Erythroblast (primary cell): ENCODE data around the gene JAZF1.

Experiments
- DNase-seq, 2 experiments: peaks; one replicate each; lab custom pipeline; 2025; lab: John Stamatoyannopoulos, UW
- GATA1 ChIP-seq: IDR thresholded peaks from 2 replicates; pipeline ENCODE4 v1.6.1; 2011; ENCODE audit warnings: low read depth, mild to moderate bottlenecking, control low read depth, low read length, moderate library complexity
- POLR2A ChIP-seq: IDR thresholded peaks from 2 replicates; pipeline ENCODE4 v1.6.1; 2011; ENCODE audit warnings: mild to moderate bottlenecking, low read length

The JAZF1 gene

DNA sequence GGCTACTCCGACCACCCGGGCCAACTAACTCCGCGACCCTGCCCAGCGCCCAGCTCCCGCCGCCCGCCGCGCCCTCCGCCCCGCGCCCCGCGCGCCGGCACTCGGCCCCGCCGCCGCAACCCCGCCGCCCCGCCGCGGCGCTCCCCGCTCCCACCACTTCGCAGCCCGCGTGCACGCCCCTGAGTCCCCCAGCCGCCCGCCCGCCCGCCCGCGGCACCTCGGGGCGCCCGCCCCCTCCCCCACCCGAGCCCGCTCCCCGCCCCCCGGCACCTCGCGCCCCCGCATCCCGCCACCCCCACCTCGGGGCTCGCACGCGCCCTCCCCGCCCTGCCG lies 598 bp downstream of the JAZF1 start:
- DNase-seq = peak in 1 of 2 experiments; percentile 65
- TF ChIP-seq GATA1 (no peak), POLR2A (no peak)

DNA sequence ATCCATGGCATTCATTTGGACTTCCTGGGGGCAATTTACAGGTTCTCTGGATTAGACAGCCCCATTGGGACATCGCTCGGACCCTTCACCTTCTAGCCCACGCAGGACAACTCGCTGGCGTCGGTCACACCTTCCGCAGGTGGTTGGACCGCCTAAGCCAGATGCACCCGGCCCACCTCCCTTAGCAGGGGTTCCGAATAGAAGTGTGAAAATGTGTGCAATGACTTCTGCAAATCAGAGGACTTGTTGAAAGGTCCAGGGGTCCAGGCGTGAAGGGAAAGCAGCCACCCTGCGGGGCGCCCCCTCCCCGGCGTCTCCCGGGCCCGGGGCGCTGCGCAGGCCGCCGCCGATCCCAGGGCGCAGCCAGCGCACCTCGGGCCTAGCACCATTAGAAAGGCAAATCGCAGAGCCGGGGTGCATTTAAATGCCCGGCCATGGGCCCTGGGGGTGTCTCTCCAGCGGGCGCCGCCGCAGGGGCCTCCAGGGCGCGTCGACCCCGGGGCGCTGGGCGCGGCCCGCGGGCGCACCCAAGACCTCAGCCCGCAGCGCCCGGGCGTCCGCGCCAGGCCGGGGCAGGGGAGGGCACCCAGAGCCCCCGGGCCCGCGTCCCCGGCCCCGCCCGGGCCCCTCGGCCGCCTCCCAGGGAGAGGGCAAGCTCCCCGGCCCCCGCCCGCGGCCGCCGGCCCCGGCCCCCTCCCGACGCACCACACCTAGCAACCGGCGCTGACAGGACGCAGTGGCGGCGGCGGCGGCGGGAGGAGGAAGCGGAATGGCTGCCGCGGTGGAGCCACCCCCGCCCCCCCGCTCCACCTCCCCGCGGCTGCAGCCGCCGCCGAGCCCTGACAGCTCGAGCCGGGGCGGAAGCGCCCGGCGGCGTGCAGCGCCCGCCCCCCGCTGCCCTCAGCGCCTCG lies 1.2 kb downstream of the JAZF1 start:
- DNase-seq = peak; percentile 81 to 88
- no peak for TF ChIP-seq GATA1
- TF ChIP-seq POLR2A = no peak

DNA sequence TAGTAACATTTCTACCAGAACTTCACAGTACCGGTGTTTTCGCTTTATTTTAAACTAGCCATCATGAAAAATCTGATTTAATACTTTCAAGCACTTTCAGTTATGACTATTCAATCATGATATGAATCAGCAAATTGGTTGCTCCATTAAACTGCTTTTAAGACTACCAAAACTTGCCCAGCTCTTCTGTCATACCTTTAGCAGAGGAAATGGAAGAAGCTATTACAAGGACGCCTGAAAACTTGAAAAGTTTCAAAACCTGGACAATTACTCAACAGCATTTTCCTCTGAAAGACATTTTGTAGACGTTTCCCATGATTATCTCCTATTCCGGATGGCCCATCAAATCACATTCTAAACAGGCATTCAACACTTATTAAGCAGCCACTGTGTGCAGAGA lies 2.0 kb downstream of the JAZF1 start:
- DNase-seq = peak in 1 of 2 experiments; percentile 31
- TF ChIP-seq GATA1 = no peak
- TF ChIP-seq POLR2A = no peak

DNA sequence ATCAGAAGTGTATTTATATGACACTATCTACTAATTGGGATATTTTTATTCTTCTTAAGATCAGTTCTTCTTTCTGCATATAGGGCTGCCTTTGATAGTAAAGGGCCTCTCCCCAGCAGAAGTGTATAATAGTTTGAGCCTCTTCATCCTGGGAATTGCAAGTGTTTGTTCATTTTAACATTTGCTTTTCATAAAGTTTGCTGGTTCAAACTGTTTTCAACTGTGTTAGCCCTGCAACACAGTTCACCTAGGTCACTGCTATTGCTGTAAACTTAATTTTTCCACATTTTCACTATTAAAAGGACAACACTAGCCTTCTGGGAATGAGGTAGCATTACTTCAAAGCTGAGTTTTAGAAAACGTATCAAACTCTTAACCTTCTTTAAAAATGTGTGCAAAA lies 2.8 kb downstream of the JAZF1 start:
- no peak for TF ChIP-seq POLR2A
- TF ChIP-seq GATA1 = no peak
- DNase-seq = no peak

DNA sequence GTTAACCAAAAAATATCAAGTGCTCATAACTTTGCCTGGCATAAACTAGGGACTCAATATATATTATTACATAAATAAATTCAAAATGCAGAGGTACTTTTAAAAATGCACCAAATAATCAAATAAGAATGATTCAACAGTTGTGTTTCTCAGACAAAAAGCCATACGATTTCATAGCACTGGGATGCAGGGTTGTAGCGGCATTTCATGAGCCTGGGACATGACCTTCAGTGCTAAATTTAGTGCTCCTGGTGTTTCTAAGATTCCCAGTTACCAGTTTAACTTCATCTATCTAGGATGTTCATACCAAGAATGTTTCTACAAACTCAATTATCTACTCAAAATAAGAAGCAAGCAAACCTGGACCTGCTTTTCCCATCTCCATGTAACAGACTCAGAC lies 4.0 kb downstream of the JAZF1 start:
- no peak for DNase-seq
- TF ChIP-seq GATA1 = no peak
- no peak for TF ChIP-seq POLR2A

DNA sequence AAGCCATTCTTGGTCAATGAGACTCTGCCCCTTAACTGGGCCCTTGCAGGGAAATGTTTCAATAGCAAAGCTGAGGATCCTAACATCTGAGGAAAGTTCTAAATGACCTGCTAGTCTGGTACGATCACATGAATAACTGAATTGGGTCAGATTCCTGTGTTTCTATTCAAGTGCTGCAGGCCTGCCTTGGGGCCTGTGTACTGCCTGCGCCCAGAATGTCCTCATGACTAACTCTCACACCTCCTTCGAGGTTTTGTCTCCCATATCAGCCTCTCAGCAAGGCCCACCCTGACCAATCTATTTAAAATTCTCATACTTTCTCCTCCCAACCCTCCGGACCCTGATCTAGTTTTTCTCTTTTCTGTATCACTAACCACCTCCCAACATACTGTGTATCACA lies 4.4 kb downstream of the JAZF1 start:
- no peak for TF ChIP-seq GATA1
- TF ChIP-seq POLR2A = no peak
- no peak for DNase-seq

DNA sequence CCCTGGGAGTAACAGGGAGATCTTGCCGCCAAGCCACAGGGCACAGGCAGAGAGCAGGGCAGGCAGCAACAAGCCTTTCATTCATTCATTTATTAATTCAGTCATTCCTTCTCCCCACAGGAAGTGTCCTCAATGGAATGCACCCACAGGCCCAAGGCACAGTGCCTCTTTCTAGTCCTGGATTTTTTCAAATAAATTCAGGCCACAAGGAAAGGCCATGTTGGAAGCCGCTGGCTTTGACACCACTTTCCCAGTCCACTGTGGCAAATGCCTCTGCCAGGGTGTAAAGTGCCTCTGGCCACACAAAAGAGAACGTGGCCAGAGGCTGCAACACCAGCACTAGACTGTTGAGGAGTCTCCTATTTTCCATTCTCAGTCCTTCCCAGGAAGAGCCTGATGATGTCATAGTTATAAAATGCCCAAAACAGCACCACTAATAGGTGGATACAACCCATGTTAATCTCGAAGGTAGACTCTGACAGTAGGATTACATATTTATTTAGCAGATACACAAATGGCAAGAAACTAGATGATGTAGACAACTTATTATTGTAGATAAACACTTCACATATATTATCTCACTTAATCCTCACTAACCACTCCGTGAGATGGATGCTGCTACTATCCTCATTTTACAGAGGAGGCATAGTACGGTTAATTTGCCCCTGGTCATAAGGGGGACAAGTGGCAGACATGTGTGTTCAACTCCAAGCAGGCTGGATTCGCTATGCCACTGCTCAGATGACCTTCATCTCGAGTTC lies 5.5 kb downstream of the JAZF1 start:
- DNase-seq = no peak
- no peak for TF ChIP-seq GATA1
- TF ChIP-seq POLR2A = no peak

DNA sequence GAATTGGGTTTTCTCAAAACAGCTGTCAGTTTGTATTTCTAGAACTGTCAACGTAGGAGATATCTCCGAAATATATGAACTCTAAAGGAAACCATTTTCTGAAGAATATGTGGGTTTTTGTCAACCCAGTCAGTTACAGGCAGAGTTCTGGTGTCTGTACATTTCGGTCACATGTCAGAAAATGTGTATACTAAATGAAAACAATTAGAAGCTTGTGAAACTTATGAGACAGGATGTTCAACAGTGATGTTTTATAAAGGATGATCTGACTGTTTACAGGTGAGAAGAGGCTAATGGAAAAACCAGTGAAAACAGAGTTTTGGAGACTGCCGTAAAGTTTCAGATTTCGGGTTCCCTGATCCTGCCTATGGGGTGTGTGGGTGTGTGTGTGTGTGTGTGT lies 6.2 kb downstream of the JAZF1 start:
- no peak for TF ChIP-seq GATA1
- TF ChIP-seq POLR2A = no peak

DNA sequence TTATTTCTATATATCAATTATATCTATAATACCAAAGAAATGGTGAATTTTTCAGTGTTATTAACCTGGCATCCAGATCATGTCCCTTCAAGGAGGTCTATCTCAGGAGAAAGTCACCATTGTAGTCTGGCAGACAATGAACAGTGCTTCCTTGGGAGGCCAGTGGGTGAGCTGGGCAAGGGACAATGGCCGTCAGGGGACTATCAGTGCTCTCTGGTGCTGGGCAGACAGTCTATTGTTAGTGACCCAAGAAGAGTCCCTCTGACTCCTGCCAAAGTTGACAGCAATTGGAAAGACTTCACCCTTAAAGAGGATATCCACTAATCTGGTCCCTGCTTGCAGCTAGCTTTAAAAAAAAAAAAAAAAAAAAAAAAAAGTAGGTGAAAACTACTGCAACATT lies 7.1 kb downstream of the JAZF1 start:
- TF ChIP-seq POLR2A (no peak), GATA1 (no peak)
- DNase-seq = no peak

More for the DNA sequence above, 6.2 kb downstream of the JAZF1 start:
- DNase-seq = no peak

DNA sequence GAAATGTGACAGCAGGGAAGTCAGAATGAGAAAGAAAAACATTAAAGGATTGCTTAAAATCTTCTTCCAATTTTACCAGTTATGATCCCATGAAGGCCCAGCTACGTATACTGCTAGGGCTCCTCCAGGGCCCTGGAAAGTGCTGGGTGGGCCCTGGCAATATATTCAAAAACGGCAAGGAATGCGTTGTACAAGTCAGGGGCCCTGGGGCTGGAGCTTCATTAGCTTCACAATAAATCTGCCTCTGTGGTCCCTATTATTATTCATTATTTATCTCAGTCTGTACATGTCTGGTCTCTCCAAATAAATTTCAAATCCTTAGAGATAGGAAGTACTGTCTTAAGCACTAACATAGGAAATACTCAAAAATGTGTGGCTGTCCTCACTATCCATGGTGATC lies 7.6 kb downstream of the JAZF1 start:
- TF ChIP-seq GATA1 = no peak
- TF ChIP-seq POLR2A = no peak
- DNase-seq = no peak

DNA sequence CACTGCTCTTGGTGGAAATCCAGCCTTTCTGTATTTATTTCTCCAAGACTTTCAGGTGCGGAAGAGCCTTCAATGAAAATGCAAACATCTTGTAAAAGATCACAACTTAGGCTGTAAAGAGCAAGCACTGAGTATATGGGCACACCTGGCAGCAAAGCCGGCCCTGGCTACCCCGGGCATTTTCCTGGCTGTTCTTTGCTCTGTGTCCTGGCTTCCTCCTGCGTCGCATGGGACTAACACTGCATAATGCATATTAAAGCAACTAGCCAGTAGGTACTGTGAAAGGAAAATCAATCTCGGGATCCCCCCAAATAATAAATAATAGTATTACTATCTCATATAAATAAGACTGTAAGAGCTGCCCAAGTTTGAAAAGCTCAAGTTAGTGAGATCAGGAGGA lies 9.9 kb downstream of the JAZF1 start:
- DNase-seq = no peak
- TF ChIP-seq POLR2A = no peak
- TF ChIP-seq GATA1 = no peak

DNA sequence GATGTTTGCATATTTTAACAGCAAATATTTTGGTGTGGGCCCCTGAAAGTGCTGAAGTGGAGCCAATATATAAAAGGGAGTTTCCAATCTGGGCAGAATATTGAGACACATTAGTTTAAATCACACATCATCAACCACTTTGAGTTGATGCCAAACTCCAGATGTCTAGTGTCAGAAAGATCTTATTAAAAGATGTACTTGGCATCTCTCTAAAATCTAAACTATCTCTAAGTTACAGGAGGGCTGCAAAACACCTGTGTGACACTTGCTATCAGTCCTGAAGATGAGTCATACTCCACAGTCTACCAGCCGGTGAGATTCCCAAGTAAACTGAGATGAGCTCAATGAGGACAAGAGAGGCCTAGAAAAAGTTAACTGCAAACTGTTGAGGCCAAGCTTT lies 11.4 kb downstream of the JAZF1 start:
- TF ChIP-seq POLR2A (no peak), GATA1 (no peak)
- DNase-seq = peak in 1 of 2 experiments; percentile 23

DNA sequence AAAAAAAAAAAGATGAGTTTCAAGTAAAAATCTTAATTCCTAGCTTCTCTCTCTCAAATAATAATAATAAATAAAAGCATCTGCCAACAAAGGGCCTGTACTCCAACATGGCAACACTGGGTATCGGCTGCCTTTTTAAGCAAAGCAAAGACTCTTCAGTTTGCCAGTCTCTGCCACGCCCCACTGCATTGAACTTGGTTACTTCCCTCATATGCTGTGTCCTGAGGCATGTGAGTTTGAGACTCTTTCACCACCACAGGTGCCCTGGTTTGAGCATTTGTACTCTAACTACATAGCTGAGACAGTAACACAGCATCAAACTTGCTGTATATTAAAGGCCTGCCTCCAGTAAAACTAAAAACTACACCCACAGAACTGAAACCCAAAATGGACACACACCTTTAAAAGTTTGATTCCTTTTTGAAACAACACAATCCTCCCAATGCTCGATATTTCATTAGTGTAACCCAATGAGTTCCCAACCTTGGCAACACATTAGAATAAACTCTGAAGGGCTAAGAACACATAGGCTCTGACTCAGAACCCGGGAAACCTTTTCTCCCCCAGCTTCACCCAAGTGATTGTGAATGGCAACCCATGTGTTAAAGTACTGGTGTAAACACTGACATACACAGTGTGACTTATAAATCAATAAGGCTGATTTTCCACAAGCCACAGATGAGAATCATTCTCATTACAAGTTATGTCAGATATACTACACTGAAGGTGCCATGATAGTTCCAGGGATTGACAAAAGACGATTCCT lies 12.0 kb downstream of the JAZF1 start:
- TF ChIP-seq POLR2A = no peak
- no peak for TF ChIP-seq GATA1
- no peak for DNase-seq

DNA sequence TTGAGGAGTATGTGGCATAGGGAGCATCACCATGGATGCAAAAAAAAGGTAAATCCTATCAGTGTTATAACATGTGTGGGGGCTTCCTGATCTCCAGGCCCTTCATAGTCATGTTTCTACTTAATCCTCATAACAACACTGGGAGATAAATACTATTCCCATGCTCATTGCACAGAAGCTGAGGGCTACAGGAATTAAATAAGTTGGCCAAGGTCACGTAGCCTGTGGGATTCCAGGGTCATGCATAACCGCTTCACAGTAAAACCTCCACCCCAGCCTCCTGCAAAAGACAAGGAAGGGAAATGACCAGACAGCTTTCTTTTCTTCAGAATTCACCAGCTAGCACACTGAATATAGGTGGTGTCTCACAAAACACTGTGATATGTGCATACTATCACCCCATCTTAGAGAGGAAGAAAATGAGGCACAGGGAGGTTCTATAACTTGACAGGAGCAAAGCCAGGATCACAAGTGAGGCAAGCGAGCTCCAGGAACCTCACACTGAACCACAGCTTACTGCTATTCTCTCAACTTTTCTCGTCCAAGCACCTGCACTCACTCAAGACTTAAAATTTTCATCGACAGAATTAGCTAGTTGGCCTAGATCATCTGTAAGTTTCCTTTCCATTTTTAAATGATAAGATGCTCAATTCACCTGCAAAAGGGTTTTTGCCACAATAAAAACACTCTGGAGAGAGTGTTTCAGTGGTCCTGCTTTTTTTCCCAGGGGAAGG lies 13.4 kb downstream of the JAZF1 start:
- TF ChIP-seq GATA1 (no peak), POLR2A (no peak)

More for the DNA sequence above, 13.4 kb downstream of the JAZF1 start:
- DNase-seq = no peak
